Spleen (tissue), 11 donors: Measurements from ENCODE around the gene ALDH1A1. TPM values are rescaled to one million over a fixed set of nuclear protein-coding genes. Genes with fewer than 3 reads are reported as not detected.

Experiments used
- DNase-seq: peaks from one replicate; pipeline ENCODE4 v3.0.0-alpha.2; 2020
- H3K27ac ChIP-seq, 8 donors: fragments of 200-600 bp; sonication (generic) in 7 of 8; 1 replicate in 4 of 8; 2 replicates in 4 of 8; pipeline versions ENCODE4 v1.5.0 to v1.8.0; 2016 to 2021; ENCODE audit warnings: inconsistent platforms in 4 of 8, mild to moderate bottlenecking in 4 of 8, moderate library complexity in 1 of 8
- H3K27me3 ChIP-seq, 7 donors: fragments of 200-600 bp; sonication (generic) in 6 of 7; replicated peaks in 1 of 7; 1 replicate in 4 of 7; 2 replicates in 3 of 7; pipeline versions ENCODE4 v1.5.0 to v1.8.0; 2016 to 2021; ENCODE audit warnings: inconsistent platforms in 3 of 7, mild to moderate bottlenecking in 1 of 7
- H3K36me3 ChIP-seq, 6 donors: fragments of 200-600 bp; sonication (generic) in 5 of 6; 1 replicate in 4 of 6; 2 replicates in 2 of 6; pipeline versions ENCODE4 v1.5.0 to v1.8.0; 2016 to 2021; ENCODE audit warnings: inconsistent platforms in 2 of 6
- H3K4me1 ChIP-seq, 6 donors: fragments of 200-600 bp; sonication (generic) in 5 of 6; 1 replicate in 3 of 6; 2 replicates in 3 of 6; pipeline versions ENCODE4 v1.5.0 to v1.8.0; 2016 to 2021; ENCODE audit warnings: inconsistent platforms in 3 of 6
- H3K4me3 ChIP-seq, 8 donors: fragments of 200-600 bp; sonication (generic) in 7 of 8; 1 replicate in 4 of 8; 2 replicates in 4 of 8; pipeline versions ENCODE4 v1.5.0 to v1.8.0; 2016 to 2021; ENCODE audit warnings: inconsistent platforms in 4 of 8, mild to moderate bottlenecking in 4 of 8, moderate library complexity in 2 of 8
- H3K9me3 ChIP-seq, 8 donors: fragments of 200-600 bp; sonication (generic) in 7 of 8; 1 replicate in 4 of 8; 2 replicates in 4 of 8; pipeline versions ENCODE4 v1.5.0 to v1.8.0; 2016 to 2021; ENCODE audit warnings: inconsistent platforms in 4 of 8
- POLR2A ChIP-seq, 3 donors: fragments of 450-650 bp; IDR thresholded peaks; one replicate each; pipeline ENCODE4 v1.5.1; 2017; ENCODE audit warnings: antibody characterized with exemption in 3 of 3, mild to moderate bottlenecking in 1 of 3
- POLR2AphosphoS5 ChIP-seq, 3 donors: sonication (generic); formaldehyde crosslinking; IDR thresholded peaks; one replicate each; pipeline ENCODE4 v1.5.1; 2017; ENCODE audit warnings: antibody characterized with exemption in 3 of 3
- WGBS, 5 donors: extraction: QIAGEN DNeasy Blood & Tissue Kit in 3 of 5; methylation state at CpG; one replicate each; pipeline versions ENCODE4 v1.1.5 to v1.1.7; 2013 to 2018; 5-methylcytosine and 5-hydroxymethylcytosine counted together
- intact Hi-C: fragments of 100-400 bp; cut with DNase I; formaldehyde crosslinking; loops from one replicate; pipeline ENCODE4 v1.15.0; 2023; ENCODE audit warnings: low total_unique reads
- polyA plus RNA-seq, 3 donors: library from polyadenylated mRNA; stranded (reverse); fragments of 200-250 nt; gene quantifications; one replicate each; pipeline ENCODE4 v1.2.1, GENCODE V29; 2013
- total RNA-seq, 7 donors: library from RNA; depleted of rRNA in 3 of 7; stranded (reverse); fragments of >200 nt in 3 of 7; fragmentation: NEBNext Ultra II Directional in 4 of 7; extraction: Animal tissue kit (Norgen Biotek cat#: 25700) in 4 of 7; gene quantifications; one replicate each; pipeline versions ENCODE4 v1.1.0 to v1.2.1, GENCODE V29; 2016 to 2021
- TF ChIP-seq, protein P1 (sequence below), 11 experiments: fragments of 200-600 bp in 7 of 11; fragments of 450-650 bp in 4 of 11; sonication (generic) in 4 of 11; IDR thresholded peaks in 8 of 11; conservative IDR thresholded peaks in 3 of 11; 1 replicate in 7 of 11; 2 replicates in 4 of 11; pipeline versions ENCODE4 v1.4.0 to v1.8.0; 2016 to 2021; ENCODE audit warnings: antibody characterized with exemption in 11 of 11, inconsistent platforms in 4 of 11, mild to moderate bottlenecking in 1 of 11
- donor health status: healthy with polysubstance abuse.
- donor health status: DM: no; HTN: no; CAD: no; lungs with moderate emphysema.
- donor health status: DM: no; HTN: no; CAD: no.
- donor health status: Bipolar disorder and iron deficiency.
- donor health status: healthy.
- donor health status: DM: no; HTN: no; CAD: no.
- donor health status: DM: yes; HTN: yes; CAD: no.

ALDH1A1 gene
- total and polyA plus RNA-seq, 10 donors: 19.1 to 129 (median 64.4) TPM

- H3K36me3 ChIP-seq: peaks cover 0 to 6% (median 0%) of the 10 kb centered on the region in 6 donors
- H3K27me3 ChIP-seq: no peaks in the 10 kb centered on the region
- H3K27ac ChIP-seq: no peak overlapping the region
- intact Hi-C loops: no loop called here
- no peak for TF ChIP-seq POLR2A (IDR thresholded peaks at IDR 0.05)
- DNase-seq: no peak
- H3K4me1 ChIP-seq: peaks cover 0 to 8% (median 4%) of the 10 kb centered on the region in 6 donors
- no peaks in the 10 kb centered on the region for H3K9me3 ChIP-seq
- WGBS, 5 donors: 86 to 97% (median 96%) methylated on average over 1 of the region's 1 CpG
- no peak overlapping the region for H3K4me3 ChIP-seq
Measured at GRCh38 chr9:72902268-72902667, 50.6 kb downstream of the ALDH1A1 start.

GRCh38 chr9:72899734-72900477, 52.9 kb downstream of the ALDH1A1 start:
- Histone ChIP-seq H3K27me3 (no peaks in the 10 kb centered on the region), H3K4me3 (no peak overlapping the region), H3K36me3 (peaks cover 0 to 6% (median 0%) of the 10 kb centered on the region in 6 donors), H3K4me1 (no peaks in the 10 kb centered on the region), H3K9me3 (no peaks in the 10 kb centered on the region), H3K27ac (no peak overlapping the region)
- no peak for TF ChIP-seq POLR2A (IDR thresholded peaks at IDR 0.05)
- TF ChIP-seq, protein P1, sequence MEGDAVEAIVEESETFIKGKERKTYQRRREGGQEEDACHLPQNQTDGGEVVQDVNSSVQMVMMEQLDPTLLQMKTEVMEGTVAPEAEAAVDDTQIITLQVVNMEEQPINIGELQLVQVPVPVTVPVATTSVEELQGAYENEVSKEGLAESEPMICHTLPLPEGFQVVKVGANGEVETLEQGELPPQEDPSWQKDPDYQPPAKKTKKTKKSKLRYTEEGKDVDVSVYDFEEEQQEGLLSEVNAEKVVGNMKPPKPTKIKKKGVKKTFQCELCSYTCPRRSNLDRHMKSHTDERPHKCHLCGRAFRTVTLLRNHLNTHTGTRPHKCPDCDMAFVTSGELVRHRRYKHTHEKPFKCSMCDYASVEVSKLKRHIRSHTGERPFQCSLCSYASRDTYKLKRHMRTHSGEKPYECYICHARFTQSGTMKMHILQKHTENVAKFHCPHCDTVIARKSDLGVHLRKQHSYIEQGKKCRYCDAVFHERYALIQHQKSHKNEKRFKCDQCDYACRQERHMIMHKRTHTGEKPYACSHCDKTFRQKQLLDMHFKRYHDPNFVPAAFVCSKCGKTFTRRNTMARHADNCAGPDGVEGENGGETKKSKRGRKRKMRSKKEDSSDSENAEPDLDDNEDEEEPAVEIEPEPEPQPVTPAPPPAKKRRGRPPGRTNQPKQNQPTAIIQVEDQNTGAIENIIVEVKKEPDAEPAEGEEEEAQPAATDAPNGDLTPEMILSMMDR (IDR thresholded peaks at IDR 0.05 in 8 of 11, conservative IDR thresholded peaks at IDR 0.05 in 3 of 11): no peak
- no peak for TF ChIP-seq POLR2AphosphoS5 (IDR thresholded peaks at IDR 0.05)
- intact Hi-C loops: no loop called here
- DNase-seq: no peak
- WGBS, 5 donors: 86 to 95% (median 93%) methylated on average over 3 of the region's 3 CpGs

DNA sequence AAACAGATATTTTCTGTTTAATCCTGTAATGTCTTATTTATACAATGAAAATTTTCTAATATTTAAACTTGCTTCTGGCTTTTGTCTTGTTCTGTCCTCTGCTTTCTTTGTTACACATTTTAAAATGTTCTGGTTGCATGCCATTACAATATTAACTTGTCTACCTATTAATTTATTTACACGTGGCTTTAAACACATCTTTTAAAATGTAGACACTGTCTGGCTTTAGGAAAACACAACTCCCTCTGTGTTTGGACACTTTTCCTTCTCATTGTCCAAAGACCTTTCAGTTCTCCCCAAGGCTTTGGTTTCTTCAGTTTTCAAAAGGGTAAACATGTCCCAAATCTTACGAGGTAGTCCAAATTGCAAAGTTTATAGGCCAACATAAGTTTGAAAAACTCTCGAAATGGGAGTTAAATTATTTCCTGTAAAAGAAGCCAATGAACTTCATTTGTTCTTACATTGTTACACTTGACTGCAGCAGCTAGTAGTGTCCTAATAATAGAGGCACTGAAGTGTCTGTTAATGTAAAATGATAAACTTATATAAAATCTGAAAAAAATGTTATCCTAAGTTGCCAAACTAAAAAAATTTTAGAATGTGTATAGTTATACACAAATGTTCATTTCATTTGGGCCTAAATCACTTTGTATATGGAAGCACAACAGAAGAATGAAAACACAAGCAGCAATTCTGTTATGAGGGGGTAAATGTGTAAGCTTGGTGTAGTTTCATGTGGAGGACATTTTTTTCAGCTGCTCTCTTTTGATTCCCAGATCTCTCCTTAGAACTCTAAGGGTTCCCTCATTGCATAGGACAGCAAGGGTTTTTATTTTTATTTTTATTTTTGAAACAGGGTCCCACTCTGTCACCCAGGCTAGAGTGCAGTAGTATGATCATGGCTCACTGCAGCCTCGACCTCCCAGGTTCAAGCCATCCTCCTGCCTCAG, 53.8 kb downstream of the ALDH1A1 start:
- TF ChIP-seq, protein P1 (IDR thresholded peaks at IDR 0.05 in 8 of 11, conservative IDR thresholded peaks at IDR 0.05 in 3 of 11): no peak
- TF ChIP-seq POLR2AphosphoS5 (IDR thresholded peaks at IDR 0.05) (no peak), POLR2A (IDR thresholded peaks at IDR 0.05) (no peak)
- Histone ChIP-seq H3K4me3 (no peak overlapping the region), H3K36me3 (no peaks in the 10 kb centered on the region), H3K9me3 (no peaks in the 10 kb centered on the region), H3K27me3 (no peaks in the 10 kb centered on the region), H3K27ac (no peak overlapping the region), H3K4me1 (no peaks in the 10 kb centered on the region)
- WGBS, 5 donors: 69 to 85% (median 81%) methylated on average over 4 of the region's 4 CpGs
- no peak for DNase-seq
- intact Hi-C loops: no loop called here

GRCh38 chr9:72898360-72898759, 54.5 kb downstream of the ALDH1A1 start:
- Histone ChIP-seq H3K36me3 (no peaks in the 10 kb centered on the region), H3K4me1 (no peaks in the 10 kb centered on the region), H3K4me3 (no peak overlapping the region), H3K27me3 (no peaks in the 10 kb centered on the region), H3K27ac (no peak overlapping the region), H3K9me3 (no peaks in the 10 kb centered on the region)
- intact Hi-C loops: no loop called here
- WGBS, 5 donors: 87 to 94% (median 89%) methylated on average over 2 of the region's 2 CpGs
- TF ChIP-seq POLR2AphosphoS5 (IDR thresholded peaks at IDR 0.05) (no peak), POLR2A (IDR thresholded peaks at IDR 0.05) (no peak)
- TF ChIP-seq, protein P1 (IDR thresholded peaks at IDR 0.05 in 8 of 11, conservative IDR thresholded peaks at IDR 0.05 in 3 of 11): no peak
- DNase-seq: no peak
